Adipose tissue (tissue), 3 donors: Measurements from ENCODE around the gene CHMP1B. TPM values are rescaled to one million over a fixed set of nuclear protein-coding genes. Genes with fewer than 3 reads are reported as not detected.

Experiments used
- H3K27ac ChIP-seq: one replicate; pipeline ENCODE4 v1.5.1; 2013; ENCODE audit warnings: low read depth, low read length
- WGBS, 3 donors: extraction: QIAGEN DNeasy Blood & Tissue Kit; methylation state at CpG; one replicate each; pipeline ENCODE4 v1.1.7; 2013; 5-methylcytosine and 5-hydroxymethylcytosine counted together
- polyA plus RNA-seq, 3 donors: library from polyadenylated mRNA; stranded (reverse); fragments of 200-250 nt; gene quantifications; one replicate each; pipeline ENCODE4 v1.2.3, GENCODE V29; 2013
- donor health status: healthy with polysubstance abuse.
- donor health status: Bipolar disorder and iron deficiency.
- donor health status: healthy.

CHMP1B gene
- polyA plus RNA-seq, 3 donors, result 14.3 to 46.3 (median 33.2) TPM

DNA sequence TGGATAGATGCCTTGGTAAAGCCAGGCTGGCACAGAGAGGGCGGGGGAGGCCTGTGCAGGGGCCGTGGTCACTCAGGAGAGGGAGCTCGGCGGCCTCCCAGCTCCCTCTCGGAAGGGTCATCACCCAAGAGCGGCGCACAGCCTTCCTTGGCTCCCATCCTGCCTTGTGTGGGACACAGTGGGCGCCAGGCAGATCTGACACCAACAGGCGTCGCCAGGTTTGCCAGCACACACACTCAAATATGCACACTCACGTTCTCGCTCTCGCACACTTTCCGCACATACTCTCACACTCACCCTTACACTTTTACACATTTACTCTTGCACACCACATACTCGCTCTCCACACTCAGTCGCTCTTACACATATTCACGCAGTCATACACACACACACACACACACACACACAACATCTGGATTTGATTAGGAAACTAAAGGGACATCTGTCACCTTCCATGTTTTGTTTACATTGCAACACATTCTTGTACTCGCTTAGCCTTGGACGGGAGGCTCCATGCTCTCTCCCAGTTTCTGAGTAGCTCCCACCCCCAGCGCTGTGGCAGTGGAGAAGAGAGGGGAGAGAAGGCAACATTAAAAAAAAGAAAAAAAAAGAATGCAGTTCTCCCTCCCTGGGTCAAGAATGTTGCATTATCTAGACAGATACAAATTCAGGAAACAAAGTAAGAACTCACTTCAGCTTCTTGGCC, 10.5 kb downstream of the CHMP1B start:
- no peak overlapping the region for H3K27ac ChIP-seq
- 78 to 85% (median 83%) methylated on average over 20 of the region's 20 CpGs for WGBS, 3 donors

DNA sequence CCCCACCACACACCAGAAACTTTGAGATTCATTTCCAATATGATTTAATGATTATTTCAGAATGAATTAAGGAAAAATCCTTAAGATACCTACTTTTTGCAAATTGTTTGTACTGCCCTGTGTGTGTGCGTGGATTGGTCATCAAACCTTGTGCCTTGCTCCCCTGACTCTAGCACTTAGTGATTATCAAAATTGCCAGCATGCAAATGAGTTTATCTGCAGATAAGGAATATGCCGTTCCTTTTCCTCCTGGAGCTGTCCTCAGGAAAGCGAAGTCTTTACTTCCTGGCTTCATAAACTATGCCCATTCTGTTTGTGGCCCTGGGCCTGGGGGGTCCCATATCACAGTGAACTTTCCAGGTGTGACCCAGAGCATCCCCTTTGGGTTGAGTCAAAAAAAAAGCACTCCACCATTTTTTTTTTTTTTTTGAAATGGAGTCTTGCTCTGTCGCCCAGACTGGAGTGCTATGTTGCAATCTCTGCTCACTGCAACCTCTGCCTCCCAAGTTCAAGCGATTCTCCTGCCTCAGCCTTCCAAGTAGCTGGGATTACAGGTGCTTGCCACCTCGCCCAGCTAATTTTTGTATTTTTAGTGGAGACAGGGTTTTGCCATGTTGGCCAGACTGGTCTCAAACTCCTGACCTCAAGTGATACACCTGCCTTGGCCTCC, 11.4 kb downstream of the CHMP1B start:
- H3K27ac ChIP-seq, result no peak overlapping the region
- WGBS, 3 donors, result 77 to 78% (median 77%) methylated on average over 6 of the region's 6 CpGs

DNA sequence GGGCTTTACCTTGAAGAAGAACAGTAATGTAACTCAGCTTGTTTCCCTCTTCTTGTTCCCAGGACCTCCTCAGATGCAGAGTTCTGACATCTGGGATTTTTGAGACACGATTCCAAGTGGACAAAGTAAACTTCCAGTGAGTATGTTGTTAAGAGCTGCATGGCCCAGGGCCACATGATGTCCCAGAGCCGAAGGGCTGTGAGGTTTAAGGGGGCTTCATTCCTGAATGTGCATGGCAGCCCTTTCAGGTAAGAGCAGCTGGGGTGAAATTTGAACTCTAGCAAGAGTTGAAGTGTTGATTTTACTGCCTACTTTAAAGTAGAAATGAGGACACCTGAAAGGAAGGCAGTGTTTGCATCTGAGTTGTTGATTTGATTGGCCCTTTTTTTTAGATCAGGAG, 13.3 kb downstream of the CHMP1B start:
- no peak overlapping the region for H3K27ac ChIP-seq
- WGBS, 3 donors, result 75 to 89% (median 83%) methylated on average over 2 of the region's 2 CpGs

DNA sequence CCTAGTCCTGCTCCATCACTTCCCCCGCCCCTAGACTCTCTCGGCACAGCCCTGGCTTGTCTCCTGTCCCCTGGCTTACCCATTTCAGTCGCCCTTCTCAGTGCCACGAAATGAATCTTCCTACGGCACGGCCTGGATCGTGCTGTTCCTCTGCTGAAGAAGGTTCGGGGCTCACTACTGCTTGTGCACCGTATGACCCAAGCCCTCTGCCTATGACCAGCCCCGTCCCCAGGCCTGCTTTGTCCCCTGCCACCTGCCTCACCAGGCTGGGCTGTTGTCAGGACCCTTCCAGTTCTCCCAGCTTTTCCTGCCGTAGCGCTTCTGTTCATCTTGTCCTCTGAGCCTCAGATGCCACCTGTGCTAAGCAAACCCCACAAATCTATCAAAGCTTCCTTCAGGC, 13.9 kb downstream of the CHMP1B start:
- H3K27ac ChIP-seq, result no peak overlapping the region
- 85 to 91% (median 90%) methylated on average over 12 of the region's 12 CpGs for WGBS, 3 donors

DNA sequence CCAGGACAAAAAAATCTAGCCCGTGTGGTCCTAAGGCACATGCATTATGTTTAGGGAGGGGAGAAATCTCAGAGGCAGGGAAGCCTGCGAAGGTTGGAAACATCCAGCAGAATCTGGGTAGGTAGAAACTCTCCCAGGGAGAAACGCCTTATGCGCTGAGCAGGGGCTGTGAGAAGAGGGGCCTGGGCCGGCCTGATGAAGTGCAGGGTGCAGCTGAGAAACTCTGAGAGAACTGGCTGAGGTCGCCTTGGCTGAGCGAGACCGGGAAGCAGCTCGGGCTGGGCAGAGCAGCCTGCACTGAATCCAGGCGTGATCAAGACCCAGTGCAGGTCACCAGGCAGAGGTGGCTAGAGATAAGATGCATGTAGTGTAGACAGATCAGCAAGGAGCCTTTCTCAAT, 15.1 kb downstream of the CHMP1B start:
- WGBS, 3 donors, result 77 to 81% (median 77%) methylated on average over 10 of the region's 10 CpGs
- no peak overlapping the region for H3K27ac ChIP-seq

DNA sequence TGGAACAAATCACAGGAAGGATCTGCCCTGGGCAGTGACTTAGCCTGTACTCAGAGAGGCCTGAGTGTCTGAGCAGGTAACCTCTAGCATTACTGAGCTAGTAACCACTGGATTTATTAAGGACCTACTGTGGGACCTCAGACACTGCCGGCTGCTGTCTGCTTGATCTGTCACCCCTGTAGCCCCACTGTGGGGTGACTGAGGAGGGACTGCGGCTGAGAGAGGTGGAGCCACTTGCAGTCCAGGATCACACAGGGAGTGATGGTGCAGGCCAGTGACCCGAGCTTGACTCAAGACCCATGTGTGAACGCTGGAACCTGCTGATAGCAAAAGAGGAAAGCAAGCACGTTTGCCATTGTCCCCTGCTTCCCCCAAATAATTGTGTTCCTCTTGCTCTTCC, 15.6 kb downstream of the CHMP1B start:
- WGBS, 3 donors, result 53 to 74% (median 67%) methylated on average over 5 of the region's 5 CpGs

DNA sequence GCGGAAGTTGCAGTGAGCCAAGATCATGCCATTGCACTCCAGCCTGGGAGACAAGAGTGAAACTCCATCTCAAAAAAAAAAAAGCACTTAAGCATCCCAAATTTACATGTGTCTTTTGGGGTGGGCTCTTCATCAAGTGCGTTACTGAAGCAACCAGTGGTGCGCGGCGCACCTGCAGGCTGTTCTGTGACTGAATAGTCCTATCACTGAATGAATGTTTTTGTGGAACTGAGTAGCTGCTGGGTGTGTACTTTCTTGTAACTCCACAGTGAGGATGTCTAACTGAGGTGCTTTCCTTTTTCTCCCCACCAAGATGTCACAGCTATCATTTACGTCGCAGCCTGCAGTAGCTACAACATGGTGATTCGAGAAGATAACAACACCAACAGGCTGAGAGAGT, 17.0 kb downstream of the CHMP1B start:
- H3K27ac ChIP-seq, result no peak overlapping the region
- WGBS, 3 donors, result 95 to 98% (median 96%) methylated on average over 8 of the region's 8 CpGs

More for the DNA sequence above, 15.6 kb downstream of the CHMP1B start:
- no peak overlapping the region for H3K27ac ChIP-seq

DNA sequence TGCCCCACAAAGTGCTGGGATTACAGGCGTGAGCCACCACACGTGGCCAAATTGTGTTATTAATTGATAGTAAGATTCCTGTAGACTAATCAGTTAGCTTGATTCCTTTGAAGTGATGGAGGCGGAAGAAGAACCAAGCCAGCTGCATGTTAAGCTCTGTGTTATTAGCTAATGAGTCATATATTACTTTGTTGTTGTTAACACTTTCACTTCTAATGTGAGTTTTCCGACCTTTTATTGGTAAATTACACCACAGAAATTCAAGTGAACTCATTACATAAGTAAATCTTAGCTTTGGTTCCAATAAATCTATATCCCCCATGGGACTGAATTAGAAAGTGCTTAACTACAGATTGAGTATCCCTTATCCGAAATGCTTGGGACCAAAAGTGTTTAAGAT, 20.3 kb downstream of the CHMP1B start:
- H3K27ac ChIP-seq, result no peak overlapping the region
- WGBS, 3 donors, result 51 to 68% (median 60%) methylated on average over 5 of the region's 5 CpGs

DNA sequence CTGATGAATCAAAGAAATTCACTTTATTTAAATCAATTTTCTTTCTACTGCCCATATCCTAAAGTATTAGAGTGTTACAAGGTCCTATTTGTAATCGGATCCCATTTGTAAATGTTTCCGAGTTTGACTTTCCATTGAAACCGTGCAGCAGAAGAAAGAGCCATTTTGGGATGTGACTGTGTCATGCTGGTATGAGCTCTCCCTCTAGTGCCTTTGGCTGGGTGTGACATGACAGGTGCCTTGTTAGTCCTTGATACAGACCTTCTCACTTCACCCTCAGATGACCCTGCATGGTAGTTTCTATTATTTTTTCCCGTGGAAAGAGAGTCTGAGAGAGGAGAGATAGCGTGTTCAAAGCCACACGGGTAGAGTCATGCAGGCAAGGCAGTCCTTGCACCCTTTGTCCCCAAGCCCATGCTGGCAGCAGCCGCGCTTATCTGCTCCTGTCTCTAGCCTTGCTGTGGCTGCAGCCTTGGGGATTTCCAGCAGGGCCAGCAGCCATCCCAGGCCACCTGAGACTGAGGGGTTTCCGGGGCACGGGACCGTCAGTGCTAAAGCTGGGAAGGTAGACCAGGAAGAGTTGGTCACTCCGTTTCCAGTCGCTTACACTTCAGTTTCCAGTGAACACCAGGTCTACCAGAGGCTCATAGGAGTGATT, 21.4 kb downstream of the CHMP1B start:
- H3K27ac ChIP-seq, result no peak overlapping the region
- 45 to 71% (median 67%) methylated on average over 13 of the region's 13 CpGs for WGBS, 3 donors

DNA sequence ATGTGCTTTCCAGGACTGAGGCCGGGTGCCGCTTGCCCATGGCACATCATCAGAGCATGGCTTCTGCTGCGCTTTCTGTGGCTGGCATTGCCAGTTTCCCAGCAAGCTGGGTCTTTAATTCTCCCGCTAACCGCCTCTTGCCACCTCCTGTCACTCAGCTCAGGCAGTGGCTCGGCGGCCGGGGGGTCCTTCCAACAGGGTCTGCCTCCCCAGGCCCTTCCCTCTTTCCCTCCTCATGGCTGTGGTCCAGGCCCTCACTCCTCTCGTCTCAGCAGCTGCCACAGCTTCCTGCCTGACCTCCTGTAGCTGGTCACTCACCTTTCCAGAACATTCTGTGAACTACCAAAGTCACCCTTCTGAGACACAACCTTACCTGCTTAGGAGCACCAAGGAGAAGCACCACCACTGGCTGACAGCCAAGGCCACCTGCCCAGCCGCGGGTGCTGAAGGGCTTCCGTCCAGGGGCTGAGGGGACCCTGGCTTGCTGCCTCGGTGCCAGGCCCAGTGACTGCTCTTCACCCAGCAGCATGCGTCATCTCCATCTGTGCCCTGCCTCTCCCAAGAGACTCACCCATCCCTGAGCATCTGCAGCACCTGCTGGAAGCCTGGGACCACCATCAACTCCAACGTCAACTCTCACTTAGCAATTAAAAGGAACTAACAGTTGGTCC, 22.6 kb downstream of the CHMP1B start:
- WGBS, 3 donors, result 79 to 86% (median 82%) methylated on average over 15 of the region's 15 CpGs
- H3K27ac ChIP-seq, result no peak overlapping the region

DNA sequence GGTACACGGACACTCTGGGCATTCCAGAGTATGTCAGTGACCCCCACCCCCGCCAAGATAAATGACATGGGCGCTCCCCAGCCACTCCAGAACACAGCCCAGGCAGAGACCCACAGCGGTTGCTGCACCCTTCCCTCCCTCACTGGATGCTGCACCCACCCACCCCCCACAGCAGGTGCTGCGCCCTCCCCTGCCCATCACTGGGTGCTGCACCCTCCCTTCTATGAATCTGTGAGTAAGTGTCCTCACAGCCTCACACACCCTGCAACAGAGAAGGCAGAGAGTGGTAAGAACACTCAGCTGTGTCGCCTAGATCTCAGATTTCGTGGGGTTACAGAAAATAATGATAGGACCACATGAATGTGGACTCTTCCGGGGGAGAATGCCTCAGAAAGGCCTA, 23.5 kb downstream of the CHMP1B start:
- no peak overlapping the region for H3K27ac ChIP-seq
- WGBS, 3 donors, result 80 to 91% (median 89%) methylated on average over 8 of the region's 8 CpGs

DNA sequence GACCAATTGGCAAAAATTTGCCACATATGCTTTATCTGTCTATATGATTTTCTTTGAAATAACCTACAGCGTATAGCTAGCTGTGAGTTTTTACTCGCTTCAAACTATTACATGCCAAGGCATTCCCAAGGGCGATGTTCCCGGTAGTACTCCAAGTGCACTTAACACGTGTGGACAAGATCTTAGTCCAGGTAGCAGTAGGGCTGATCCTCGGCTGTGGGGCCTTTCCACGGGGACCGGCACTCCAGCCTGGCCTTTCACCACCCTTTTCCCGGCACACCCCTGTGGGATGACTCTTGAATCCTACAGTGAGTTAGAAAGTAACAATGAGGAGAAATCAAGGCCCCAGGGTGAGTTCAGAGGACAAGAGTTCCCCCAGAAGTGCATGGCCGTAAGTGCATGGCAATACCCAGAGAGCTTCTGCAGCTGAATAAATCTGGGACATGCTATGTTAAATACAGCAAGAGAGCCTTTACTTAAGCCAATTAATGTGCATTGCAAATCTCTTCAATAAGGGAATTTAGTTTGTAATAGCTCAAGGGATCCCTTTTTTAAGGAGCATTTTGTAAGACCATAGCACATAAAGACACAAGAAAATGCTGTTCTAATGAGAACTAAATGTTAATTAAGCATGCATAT, 26.4 kb downstream of the CHMP1B start:
- 90 to 93% (median 90%) methylated on average over 10 of the region's 10 CpGs for WGBS, 3 donors
- H3K27ac ChIP-seq, result no peak overlapping the region

DNA sequence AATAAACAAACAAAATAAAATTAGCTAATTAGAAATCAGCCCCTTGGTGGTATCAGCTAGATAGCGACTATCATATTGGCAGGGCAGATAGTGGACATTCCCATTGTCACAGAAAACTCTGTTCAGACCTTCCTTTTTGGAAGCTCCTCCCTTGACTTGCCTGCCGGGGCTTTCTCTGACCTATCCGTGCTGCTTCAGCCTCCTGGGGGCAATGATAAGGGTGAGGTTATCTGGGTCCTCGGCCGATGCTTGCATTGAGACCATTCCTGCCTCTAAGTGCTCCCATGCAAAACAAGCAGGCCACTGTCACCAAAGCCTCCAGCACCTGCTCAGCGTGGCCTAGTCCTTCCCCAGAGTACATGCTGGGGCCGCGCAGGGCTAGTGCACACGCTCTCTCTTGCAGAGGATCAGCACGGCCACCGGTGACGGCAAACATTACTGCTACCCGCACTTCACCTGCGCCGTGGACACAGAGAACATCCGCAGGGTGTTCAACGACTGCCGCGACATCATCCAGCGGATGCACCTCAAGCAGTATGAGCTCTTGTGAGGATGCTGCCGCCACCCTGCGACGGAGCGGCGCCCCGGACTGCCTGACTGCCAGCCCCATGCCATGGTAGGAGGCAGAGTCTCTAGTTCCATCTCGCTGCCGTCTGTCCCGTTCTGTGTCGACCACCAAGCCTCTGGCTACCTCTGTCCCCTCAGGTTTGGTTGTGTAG, 29.5 kb downstream of the CHMP1B start:
- H3K27ac ChIP-seq, result no peak overlapping the region
- WGBS, 3 donors, result 89 to 94% (median 94%) methylated on average over 30 of the region's 30 CpGs

DNA sequence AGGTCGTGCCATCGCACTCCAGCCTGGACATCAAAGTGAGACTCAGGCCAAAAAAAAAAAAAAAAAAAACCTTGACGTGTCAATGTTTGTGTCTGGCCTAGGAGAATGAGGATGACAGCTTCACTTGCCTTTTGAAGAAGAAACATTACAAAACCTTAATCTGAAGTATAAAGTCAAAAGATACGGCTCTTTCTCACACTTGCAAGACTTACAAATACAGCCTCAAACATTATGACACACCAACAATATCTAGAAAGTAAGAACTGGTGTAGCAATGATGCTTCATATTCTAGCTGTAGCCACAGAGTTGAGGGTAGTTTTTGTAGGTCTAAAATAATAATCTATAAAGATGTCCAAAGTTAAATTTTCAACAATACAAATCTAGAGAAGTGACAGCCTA, 31.4 kb downstream of the CHMP1B start:
- H3K27ac ChIP-seq, result no peak overlapping the region
- WGBS, 3 donors, result 44 to 73% (median 60%) methylated on average over 4 of the region's 4 CpGs

DNA sequence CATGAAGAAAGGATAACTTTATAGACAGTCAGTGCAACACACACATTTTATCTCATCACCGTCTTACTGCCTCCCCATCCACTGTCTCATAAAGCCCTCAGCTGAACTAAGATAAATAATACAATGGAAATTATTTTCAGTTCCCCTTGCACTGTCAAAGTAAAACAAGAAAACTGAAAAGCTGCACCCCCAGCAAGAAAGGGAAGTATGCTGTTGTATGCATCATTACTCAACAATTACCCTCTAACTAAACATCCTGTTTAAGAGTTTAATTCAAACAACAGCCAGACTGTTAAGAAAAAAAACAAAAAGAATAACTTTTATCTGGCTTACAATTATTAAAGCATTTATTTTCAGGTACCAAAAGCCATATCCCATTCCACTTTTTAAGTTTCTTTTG, 31.9 kb downstream of the CHMP1B start:
- H3K27ac ChIP-seq, result no peak overlapping the region
- 43 to 82% (median 61%) methylated on average over 1 of the region's 1 CpG for WGBS, 3 donors

DNA sequence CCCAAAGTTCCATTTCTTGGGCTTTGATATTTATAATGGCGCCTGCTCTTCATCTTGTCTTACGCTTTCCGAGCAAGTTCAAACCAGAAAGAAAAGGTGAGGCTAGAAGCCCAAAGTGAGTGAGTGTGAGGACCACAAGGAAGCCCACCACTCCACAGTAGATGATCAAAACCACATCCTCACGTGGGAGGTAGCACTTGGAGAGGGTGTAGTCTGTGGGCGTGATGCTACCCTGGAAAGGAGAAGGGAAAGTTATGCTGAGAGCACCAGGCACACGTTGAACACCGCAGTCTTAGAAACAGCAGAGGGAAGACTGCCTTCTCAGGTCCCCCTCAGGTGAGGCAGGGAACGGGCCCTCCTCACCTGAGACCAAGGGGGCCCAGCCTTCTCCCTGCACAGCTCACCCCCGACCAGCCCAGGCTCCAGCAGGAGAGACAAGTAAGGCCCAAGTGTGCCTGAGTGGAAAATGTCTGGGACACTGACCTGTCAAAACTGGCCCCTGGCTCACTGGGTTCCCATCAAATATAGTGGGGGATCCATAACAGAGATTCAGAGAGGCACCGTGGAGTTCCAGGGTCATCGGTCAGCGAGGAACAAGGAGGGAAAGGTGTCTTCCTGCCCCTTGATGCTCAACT, 33.3 kb downstream of the CHMP1B start:
- 86 to 95% (median 91%) methylated on average over 12 of the region's 12 CpGs for WGBS, 3 donors
- H3K27ac ChIP-seq, result no peak overlapping the region

DNA sequence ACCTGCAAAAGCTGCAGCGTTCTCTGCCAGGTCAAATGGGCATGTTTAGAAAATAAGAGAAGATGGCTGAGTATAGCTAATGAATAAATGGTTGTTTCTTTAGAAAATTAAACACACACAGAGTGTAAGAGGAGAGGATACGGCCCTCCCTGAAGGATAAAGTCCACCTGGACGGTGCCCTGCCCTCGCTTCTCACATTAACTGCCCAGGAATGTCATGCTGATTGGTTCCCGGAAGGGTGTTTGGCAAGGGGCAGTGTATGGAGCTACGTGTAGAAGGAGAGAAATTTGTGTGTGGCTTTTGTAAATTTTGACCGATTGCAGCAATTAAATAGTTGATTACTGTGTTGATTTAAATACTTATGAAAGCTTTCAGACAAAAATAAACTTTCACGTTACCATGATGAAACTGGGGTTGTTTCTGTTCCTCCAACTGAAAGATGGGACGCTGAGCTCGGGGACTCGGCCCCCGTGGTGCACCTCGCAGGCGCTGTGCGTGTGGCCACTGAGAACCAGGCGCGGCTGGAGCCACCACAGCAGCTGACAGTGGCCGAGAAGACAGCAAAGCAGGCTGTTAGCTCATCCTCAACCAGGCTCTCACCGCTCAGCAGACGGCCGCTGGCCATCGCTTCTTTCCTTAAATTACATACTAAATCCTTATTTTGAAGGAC, 34.2 kb downstream of the CHMP1B start:
- no peak overlapping the region for H3K27ac ChIP-seq
- 82 to 87% (median 83%) methylated on average over 22 of the region's 22 CpGs for WGBS, 3 donors
